Smooth muscle cell (in vitro differentiated cells): ENCODE measurements around the gene BICRAL. TPM values are rescaled to one million over a fixed set of nuclear protein-coding genes. Genes with fewer than 3 reads are reported as not detected.

Experiments used
- DNase-seq: peaks from one replicate; lab custom pipeline; 2025; ENCODE audit not compliant: unreplicated experiment; lab: John Stamatoyannopoulos, UW
- H2AFZ ChIP-seq: fragments of 200-600 bp; sonication (generic); 2 replicates; pipeline ENCODE4 v1.6.0; 2016; ENCODE audit warnings: antibody characterized with exemption, low read depth, mild to moderate bottlenecking
- H3F3A ChIP-seq: fragments of 200-600 bp; sonication (generic); 2 replicates; pipeline ENCODE4 v1.6.0; 2017; ENCODE audit warnings: antibody characterized with exemption, low read depth
- H3K27ac ChIP-seq: fragments of 200-600 bp; sonication (generic); 2 replicates; pipeline ENCODE4 v1.5.1; 2016; ENCODE audit warnings: low read depth, mild to moderate bottlenecking
- H3K27me3 ChIP-seq: fragments of 200-600 bp; sonication (generic); 2 replicates; pipeline ENCODE4 v1.6.1; 2016; ENCODE audit warnings: low read depth, mild to moderate bottlenecking
- H3K36me3 ChIP-seq: fragments of 200-600 bp; sonication (generic); 2 replicates; pipeline ENCODE4 v1.5.1; 2016; ENCODE audit warnings: low read depth
- H3K4me1 ChIP-seq: fragments of 200-600 bp; sonication (generic); 2 replicates; pipeline ENCODE4 v1.5.1; 2016; ENCODE audit warnings: low read depth
- H3K4me2 ChIP-seq: fragments of 200-600 bp; sonication (generic); 2 replicates; pipeline ENCODE4 v1.6.0; 2016; ENCODE audit warnings: mild to moderate bottlenecking
- H3K4me3 ChIP-seq: fragments of 200-600 bp; sonication (generic); 2 replicates; pipeline ENCODE4 v1.5.1; 2016; ENCODE audit warnings: mild to moderate bottlenecking
- H3K79me2 ChIP-seq: fragments of 200-600 bp; sonication (generic); 2 replicates; pipeline ENCODE4 v1.6.0; 2016; ENCODE audit warnings: low read depth, mild to moderate bottlenecking
- H3K9ac ChIP-seq: fragments of 200-600 bp; sonication (generic); 2 replicates; pipeline ENCODE4 v1.6.0; 2016; ENCODE audit warnings: low read depth
- H3K9me3 ChIP-seq: fragments of 200-600 bp; sonication (generic); replicated peaks from 2 replicates; pipeline ENCODE4 v1.5.1; 2016; ENCODE audit warnings: low read depth
- H4K20me1 ChIP-seq: fragments of 200-600 bp; sonication (generic); 2 replicates; pipeline ENCODE4 v1.6.0; 2016; ENCODE audit warnings: low read depth
- CTCF ChIP-seq: fragments of 200-600 bp; sonication (generic); IDR thresholded peaks from 2 replicates; pipeline ENCODE4 v1.5.1; 2017; ENCODE audit warnings: borderline replicate concordance, mild to moderate bottlenecking, antibody characterized with exemption; ENCODE audit not compliant: insufficient read depth, poor library complexity, severe bottlenecking
- WGBS: methylation state at CpG from one replicate; pipeline ENCODE4 v1.1.7; 2016; ENCODE audit warnings: low lambda C conversion rate; 5-methylcytosine and 5-hydroxymethylcytosine counted together
- polyA plus RNA-seq: library from polyadenylated mRNA; unstranded; fragments of >200 nt; fragmentation: Nextera tagmentation; extraction: Ambion mirVana; gene quantifications from 2 replicates; pipeline ENCODE4 v1.2.1, GENCODE V29; 2016
- total RNA-seq: library from RNA; depleted of rRNA; stranded (reverse); fragments of >200 nt; gene quantifications from 2 replicates; pipeline ENCODE4 v1.2.3, GENCODE V29; 2014

Gene BICRAL
- total and polyA plus RNA-seq, 2 experiments from 2014 or later = 1.4 to 7.9 TPM

DNA sequence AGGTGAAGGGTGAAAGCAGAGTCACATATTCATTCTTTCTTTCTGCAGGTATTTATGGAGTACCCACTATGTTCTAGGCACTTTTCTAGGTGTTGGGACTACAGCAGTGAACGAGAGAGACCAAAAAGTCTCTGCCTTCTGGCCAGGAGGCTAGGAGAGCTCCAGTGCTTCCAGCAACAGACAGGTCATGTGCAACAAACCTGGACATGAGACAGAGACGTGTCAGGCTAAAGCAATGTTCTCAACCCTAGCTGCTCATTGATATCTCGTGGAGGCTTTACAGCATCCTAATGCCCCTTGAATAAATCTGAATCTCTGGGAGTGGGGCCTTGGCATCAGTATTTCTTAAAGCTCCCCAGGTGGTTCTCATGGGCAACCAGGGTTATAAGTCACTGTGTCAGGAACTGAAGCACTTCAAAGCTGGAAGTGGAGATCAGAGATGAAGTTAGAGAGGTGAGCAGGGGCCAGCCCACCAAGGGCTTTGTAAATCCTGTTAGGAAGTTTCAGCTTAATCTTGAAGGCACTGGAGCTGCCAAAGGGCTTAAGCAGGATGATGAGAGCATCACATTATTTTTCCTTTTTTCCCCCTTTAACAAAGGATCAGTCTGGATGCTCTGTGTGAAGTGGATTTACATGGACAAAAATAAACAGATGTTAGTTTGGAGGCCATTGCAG lies 23.0 kb upstream of the BICRAL start:
- Histone ChIP-seq H3K79me2 (no peaks in the 10 kb centered on the region), H3K36me3 (no peaks in the 10 kb centered on the region), H4K20me1 (peaks cover 3% of the 10 kb centered on the region), H3K4me2 (no peak overlapping the region), H3K4me3 (no peak overlapping the region), H3K27ac (no peak overlapping the region), H3K9ac (no peak overlapping the region), H3F3A (no peaks in the 10 kb centered on the region), H2AFZ (no peak overlapping the region), H3K27me3 (no peaks in the 10 kb centered on the region), H3K9me3 (no peaks in the 10 kb centered on the region), H3K4me1 (no peaks in the 10 kb centered on the region)
- 89% methylated on average over 3 of the region's 3 CpGs for WGBS
- TF ChIP-seq CTCF = no peak
- no peak for DNase-seq

DNA sequence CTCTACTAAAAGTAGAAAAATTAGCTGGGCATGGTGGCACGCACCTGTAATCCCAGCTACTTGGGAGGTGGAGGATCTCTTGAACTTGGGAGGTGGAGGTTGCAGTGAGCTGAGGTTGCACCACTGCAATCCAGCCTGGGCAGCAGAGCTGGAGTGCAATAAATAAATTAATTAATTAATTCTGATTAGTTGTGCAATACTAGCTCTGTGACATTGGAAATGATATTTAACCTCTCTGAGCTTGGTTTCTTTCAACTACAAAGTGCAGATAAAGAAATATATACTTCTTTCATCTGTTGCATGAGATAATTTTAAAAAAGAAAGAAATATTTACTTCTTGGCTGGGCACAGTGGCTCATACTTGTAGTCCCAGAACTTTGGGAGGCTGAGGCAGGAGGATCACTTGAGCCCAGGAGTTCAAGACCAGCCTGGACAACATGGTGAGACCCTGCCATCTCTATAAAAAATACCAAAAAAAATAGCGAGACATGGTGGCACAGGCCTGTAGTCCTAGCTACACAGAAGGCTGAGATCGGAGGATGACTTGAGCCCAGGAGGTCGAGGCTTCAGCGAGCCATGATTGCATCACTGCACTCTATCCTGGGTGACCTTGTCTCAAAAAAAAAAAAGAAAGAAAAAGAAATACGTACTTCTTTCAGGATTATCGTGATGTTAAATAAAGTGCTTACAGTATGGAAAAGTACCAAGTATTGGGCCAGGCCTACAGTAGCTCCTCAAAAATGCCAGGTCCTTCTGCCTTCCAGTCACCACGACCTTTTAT lies 20.4 kb upstream of the BICRAL start:
- Histone ChIP-seq H3F3A (no peaks in the 10 kb centered on the region), H4K20me1 (no peaks in the 10 kb centered on the region), H3K36me3 (no peaks in the 10 kb centered on the region), H3K4me1 (no peaks in the 10 kb centered on the region), H3K4me3 (no peak overlapping the region), H3K79me2 (no peaks in the 10 kb centered on the region), H3K27ac (no peak overlapping the region), H3K27me3 (no peaks in the 10 kb centered on the region), H3K9me3 (no peaks in the 10 kb centered on the region), H2AFZ (no peak overlapping the region), H3K4me2 (no peak overlapping the region), H3K9ac (no peak overlapping the region)
- no peak for TF ChIP-seq CTCF
- WGBS = 89% methylated on average over 8 of the region's 8 CpGs
- no peak for DNase-seq

DNA sequence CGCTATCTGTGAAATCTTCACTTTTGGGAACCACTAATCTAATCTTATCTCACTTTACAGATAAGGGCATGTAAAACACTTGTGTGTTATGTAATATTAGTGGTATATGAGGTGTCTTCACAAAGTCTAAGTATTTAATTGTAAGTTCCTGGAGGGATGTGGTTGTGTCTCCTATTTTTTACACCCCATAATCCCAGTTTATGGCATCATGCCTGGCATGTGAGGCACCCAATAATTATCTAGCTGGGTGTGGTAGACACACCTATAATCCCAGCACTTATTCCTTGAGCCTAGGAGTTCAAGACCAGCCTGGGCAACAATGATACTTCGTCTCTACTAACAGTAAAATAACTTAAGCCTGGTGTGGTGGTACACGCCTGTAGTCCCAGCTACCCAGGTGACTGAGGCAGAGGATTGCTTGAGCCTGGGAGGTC lies 19.4 kb upstream of the BICRAL start:
- Histone ChIP-seq H3K9me3 (no peaks in the 10 kb centered on the region), H3K79me2 (no peaks in the 10 kb centered on the region), H3K27ac (no peak overlapping the region), H2AFZ (no peak overlapping the region), H3K4me3 (no peak overlapping the region), H3K27me3 (no peaks in the 10 kb centered on the region), H3K4me1 (no peaks in the 10 kb centered on the region), H3F3A (no peaks in the 10 kb centered on the region), H4K20me1 (no peaks in the 10 kb centered on the region), H3K36me3 (no peaks in the 10 kb centered on the region), H3K4me2 (no peak overlapping the region), H3K9ac (no peak overlapping the region)
- no peak for DNase-seq
- WGBS = 94% methylated on average over 3 of the region's 3 CpGs
- TF ChIP-seq CTCF = no peak
